HG03432 (cell line): ENCODE measurements around the gene HAGH.

Experiments used
- ATAC-seq: cut with Tn5 transposase; IDR thresholded peaks from one replicate; pipeline ENCODE4 v1.9.1; 2021; ENCODE audit warnings: mild to moderate bottlenecking, moderate library complexity; ENCODE audit not compliant: unreplicated experiment

Gene HAGH

GRCh38 chr16:1765826-1766225 lies 60.8 kb downstream of the HAGH start:
- no peak for ATAC-seq

GRCh38 chr16:1764971-1765370 lies 61.7 kb downstream of the HAGH start:
- no peak for ATAC-seq

- ATAC-seq, result no peak
These were observed 62.8 kb downstream of the HAGH start for GRCh38 chr16:1763521-1764511.

- ATAC-seq, result no peak
These were observed 63.6 kb downstream of the HAGH start for GRCh38 chr16:1762879-1763520.

- ATAC-seq, result no peak
These were observed 64.3 kb downstream of the HAGH start for GRCh38 chr16:1762196-1762878.

- no peak for ATAC-seq
These were observed 64.9 kb downstream of the HAGH start for GRCh38 chr16:1761751-1762150.

- ATAC-seq, result no peak
These were observed 65.7 kb downstream of the HAGH start for GRCh38 chr16:1760911-1761310.

- no peak for ATAC-seq
These were observed 67.1 kb downstream of the HAGH start for GRCh38 chr16:1759511-1759910.

GRCh38 chr16:1758923-1759322 lies 67.7 kb downstream of the HAGH start:
- ATAC-seq, result no peak

GRCh38 chr16:1757714-1758461 lies 68.7 kb downstream of the HAGH start:
- no peak for ATAC-seq
